Vagina (tissue), 2 donors: ENCODE results near the gene DNAH3.

Source experiments
- CTCF ChIP-seq, 3 experiments: fragments of 450-650 bp in 2 of 3; fragments of 200-600 bp in 1 of 3; sonication (generic) in 1 of 3; IDR thresholded peaks; one replicate each; pipeline ENCODE4 v1.5.1; 2017 to 2019; ENCODE audit warnings: antibody characterized with exemption in 3 of 3, mild to moderate bottlenecking in 2 of 3, moderate library complexity in 2 of 3
- POLR2A ChIP-seq, 2 donors: fragments of 450-650 bp; IDR thresholded peaks; one replicate each; pipeline ENCODE4 v1.6.1; 2017; ENCODE audit warnings: antibody characterized with exemption in 2 of 2, mild to moderate bottlenecking in 2 of 2, moderate library complexity in 2 of 2
- POLR2AphosphoS5 ChIP-seq, 2 donors: sonication (generic); formaldehyde crosslinking; IDR thresholded peaks; one replicate each; pipeline ENCODE4 v1.9.0; 2017; ENCODE audit warnings: antibody characterized with exemption in 2 of 2, mild to moderate bottlenecking in 2 of 2, low read depth in 1 of 2; ENCODE audit not compliant: insufficient read depth in 1 of 2

GRCh38 chr16:21060027-21060510, 90.6 kb downstream of the DNAH3 start:
- no peak for TF ChIP-seq POLR2A (IDR thresholded peaks at IDR 0.05)
- TF ChIP-seq CTCF (IDR thresholded peaks at IDR 0.05): no peak
- TF ChIP-seq POLR2AphosphoS5 (IDR thresholded peaks at IDR 0.05; ENCODE audit: insufficient read depth in 1 of 2, low read depth in 1 of 2): no peak
